ENCODE measurements around the gene TMEM87A. TPM values are rescaled to one million over a fixed set of nuclear protein-coding genes. Genes with fewer than 3 reads are reported as not detected.

TMEM87A gene
- total RNA-seq, 1 experiment from 2014 or later: 55.8 TPM

GRCh38 chr15:42315521-42315920, 42.3 kb upstream of the TMEM87A start:
- Histone ChIP-seq H3K9me2 (replicated peaks; ENCODE audit: low read length) (no peaks in the 10 kb centered on the region), H4K20me1 (ENCODE audit: low read length) (no peaks in the 10 kb centered on the region), H3K4me3 (ENCODE audit: low read length) (no peak overlapping the region), H3K4me2 (ENCODE audit: low read length) (no peak overlapping the region), H3K36me3 (ENCODE audit: low read depth, low read length) (no peaks in the 10 kb centered on the region; the same call in 1 of the 2 replicates), H3K27ac (ENCODE audit: low read length) (no peak overlapping the region), H3F3A (ENCODE audit: low read length, unreplicated experiment) (no peaks in the 10 kb centered on the region), H3K9ac (ENCODE audit: low read length) (no peak overlapping the region), H3K9me3 (ENCODE audit: low read length) (no peaks in the 10 kb centered on the region), H2AFZ (ENCODE audit: low read length) (no peak overlapping the region), H3K27me3 (ENCODE audit: low read length) (no peaks in the 10 kb centered on the region), H3K4me1 (ENCODE audit: insufficient read depth, low read length) (no peaks in the 10 kb centered on the region), H3K79me2 (ENCODE audit: low read length) (no peaks in the 10 kb centered on the region)
- intact Hi-C loops (cut with micrococcal nuclease): no loop called here
- no TSS peak for BruUV-seq (replicated peaks)
- ChIA-PET CTCF (no interaction called here), POLR2A (ENCODE audit: unreplicated experiment) (no interaction called here)
- peak; percentile 19 for DNase-seq
- peak; percentile 67 for ATAC-seq
- TF ChIP-seq EZH2 (IDR thresholded peaks at IDR 0.05; ENCODE audit: low read length, unreplicated experiment) (no peak), EZH2phosphoT487 (IDR thresholded peaks at IDR 0.05; ENCODE audit: borderline replicate concordance, low read length) (no peak), CTCF (conservative IDR thresholded peaks at IDR 0.05; ENCODE audit: low read depth, low read length) (no peak)

GRCh38 chr15:42314818-42315217, 41.6 kb upstream of the TMEM87A start:
- intact Hi-C loops (cut with micrococcal nuclease): no loop called here
- no peak for DNase-seq

More at GRCh38 chr15:42314818-42315217, 41.6 kb upstream of the TMEM87A start:
- H3K9ac ChIP-seq (ENCODE audit: low read length): no peak overlapping the region
- H3K9me2 ChIP-seq (replicated peaks; ENCODE audit: low read length): no peaks in the 10 kb centered on the region
- no peaks in the 10 kb centered on the region for H3K9me3 ChIP-seq (ENCODE audit: low read length)
- H3K4me3 ChIP-seq (ENCODE audit: low read length): no peak overlapping the region
- ATAC-seq: no peak
- H3K4me2 ChIP-seq (ENCODE audit: low read length): no peak overlapping the region
- TF ChIP-seq CTCF (conservative IDR thresholded peaks at IDR 0.05; ENCODE audit: low read depth, low read length) (no peak), EZH2phosphoT487 (IDR thresholded peaks at IDR 0.05; ENCODE audit: borderline replicate concordance, low read length) (no peak), EZH2 (IDR thresholded peaks at IDR 0.05; ENCODE audit: low read length, unreplicated experiment) (no peak)
- no peak overlapping the region for H3K27ac ChIP-seq (ENCODE audit: low read length)
- no peaks in the 10 kb centered on the region for H3F3A ChIP-seq (ENCODE audit: low read length, unreplicated experiment)
- no peak overlapping the region for H2AFZ ChIP-seq (ENCODE audit: low read length)
- H3K36me3 ChIP-seq (ENCODE audit: low read depth, low read length): no peaks in the 10 kb centered on the region; the same call in 1 of the 2 replicates
- no peaks in the 10 kb centered on the region for H3K79me2 ChIP-seq (ENCODE audit: low read length)
- POLR2A ChIA-PET (ENCODE audit: unreplicated experiment): no interaction called here
- no TSS peak for BruUV-seq (replicated peaks)
- H4K20me1 ChIP-seq (ENCODE audit: low read length): no peaks in the 10 kb centered on the region
- CTCF ChIA-PET: no interaction called here
- no peaks in the 10 kb centered on the region for H3K4me1 ChIP-seq (ENCODE audit: insufficient read depth, low read length)
- H3K27me3 ChIP-seq (ENCODE audit: low read length): no peaks in the 10 kb centered on the region
